Measurements from ENCODE around the gene SLC36A4. TPM values are rescaled to one million over a fixed set of nuclear protein-coding genes. Genes with fewer than 3 reads are reported as not detected.

The SLC36A4 gene
- total and polyA plus RNA-seq, 2 of the 13 experiments (the other 11 are each of a cell fraction or from before 2014, with no cell fraction given), result 7.3 to 9.5 TPM

DNA sequence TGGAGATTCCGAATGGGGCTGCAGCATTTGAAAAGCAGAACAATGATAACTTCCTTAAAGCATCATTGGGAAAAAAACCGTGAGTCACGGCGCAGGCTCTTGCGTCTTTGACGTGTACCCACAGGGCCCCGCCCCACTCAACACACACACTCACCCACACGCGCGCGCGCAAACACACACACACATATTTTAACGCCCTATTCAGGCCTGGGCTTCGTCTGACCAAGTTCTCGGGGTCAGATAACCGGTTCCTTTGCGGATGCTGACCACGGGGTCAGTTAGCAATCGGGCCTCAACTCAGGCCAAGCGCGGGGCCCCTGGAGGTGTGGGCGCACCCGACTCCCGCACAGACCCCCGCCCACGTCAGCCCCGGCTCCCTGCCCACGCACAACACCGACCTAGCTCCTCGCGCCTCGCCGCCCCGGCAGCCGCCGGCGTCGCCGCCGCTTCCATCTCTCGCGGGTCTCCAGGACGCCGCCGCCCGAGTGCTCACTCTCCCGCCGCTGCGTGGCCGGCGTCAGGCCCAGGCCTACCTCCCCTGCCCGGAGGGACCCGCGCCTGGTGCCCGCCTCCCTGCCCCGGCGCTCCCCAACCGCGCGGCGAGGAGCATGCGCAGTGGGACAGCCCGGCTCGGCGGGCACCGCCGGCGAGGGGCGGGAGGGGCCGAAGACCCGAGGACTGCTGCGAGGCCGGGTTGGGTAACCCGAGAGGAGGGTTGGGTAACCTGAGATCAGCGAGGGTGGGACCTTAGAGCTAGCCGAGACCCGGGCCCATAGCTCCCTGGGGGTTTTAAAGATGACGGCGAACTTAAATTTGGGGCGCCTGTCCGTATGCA is at the start of gene SLC36A4 (continued):
- peak; percentile 45; the same call in 1 of the 2 replicates for TF ChIP-seq ZBTB14 (CRISPR knock-in tag; IDR thresholded peaks at IDR 0.05)
- no peak for TF ChIP-seq DMTF1 (CRISPR knock-in tag; IDR thresholded peaks at IDR 0.05)
- TF ChIP-seq POLR2AphosphoS2 (IDR thresholded peaks at IDR 0.05; ENCODE audit: low read depth, low read length), result no peak
- no peak for TF ChIP-seq SNRNP70 (IDR thresholded peaks at IDR 0.05; ENCODE audit: low read depth, low read length)
- no peak for TF ChIP-seq HHEX (CRISPR knock-in tag; IDR thresholded peaks at IDR 0.05)
- TF ChIP-seq ZFP82 (CRISPR knock-in tag; IDR thresholded peaks at IDR 0.05; ENCODE audit: borderline replicate concordance), result peak; percentile 98
- TF ChIP-seq ZKSCAN5 (CRISPR knock-in tag; IDR thresholded peaks at IDR 0.05), result no peak
- TF ChIP-seq FIP1L1 (IDR thresholded peaks at IDR 0.05; ENCODE audit: borderline replicate concordance, insufficient read depth, low read depth, low read length), result no peak
- TF ChIP-seq, protein P1, sequence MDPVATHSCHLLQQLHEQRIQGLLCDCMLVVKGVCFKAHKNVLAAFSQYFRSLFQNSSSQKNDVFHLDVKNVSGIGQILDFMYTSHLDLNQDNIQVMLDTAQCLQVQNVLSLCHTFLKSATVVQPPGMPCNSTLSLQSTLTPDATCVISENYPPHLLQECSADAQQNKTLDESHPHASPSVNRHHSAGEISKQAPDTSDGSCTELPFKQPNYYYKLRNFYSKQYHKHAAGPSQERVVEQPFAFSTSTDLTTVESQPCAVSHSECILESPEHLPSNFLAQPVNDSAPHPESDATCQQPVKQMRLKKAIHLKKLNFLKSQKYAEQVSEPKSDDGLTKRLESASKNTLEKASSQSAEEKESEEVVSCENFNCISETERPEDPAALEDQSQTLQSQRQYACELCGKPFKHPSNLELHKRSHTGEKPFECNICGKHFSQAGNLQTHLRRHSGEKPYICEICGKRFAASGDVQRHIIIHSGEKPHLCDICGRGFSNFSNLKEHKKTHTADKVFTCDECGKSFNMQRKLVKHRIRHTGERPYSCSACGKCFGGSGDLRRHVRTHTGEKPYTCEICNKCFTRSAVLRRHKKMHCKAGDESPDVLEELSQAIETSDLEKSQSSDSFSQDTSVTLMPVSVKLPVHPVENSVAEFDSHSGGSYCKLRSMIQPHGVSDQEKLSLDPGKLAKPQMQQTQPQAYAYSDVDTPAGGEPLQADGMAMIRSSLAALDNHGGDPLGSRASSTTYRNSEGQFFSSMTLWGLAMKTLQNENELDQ (CRISPR knock-in tag; IDR thresholded peaks at IDR 0.05; ENCODE audit: borderline replicate concordance), result no peak; the same call in 1 of the 2 replicates
- TF ChIP-seq ZNF788 (CRISPR knock-in tag; IDR thresholded peaks at IDR 0.05; ENCODE audit: borderline replicate concordance), result peak; percentile 61; the same call in 1 of the 2 replicates
- no peak for TF ChIP-seq ZFAT (CRISPR knock-in tag; conservative IDR thresholded peaks at IDR 0.05)
- no peak for TF ChIP-seq ZNF549 (CRISPR knock-in tag; IDR thresholded peaks at IDR 0.05)
- TF ChIP-seq ZNF841 (CRISPR knock-in tag; IDR thresholded peaks at IDR 0.05; ENCODE audit: borderline replicate concordance), result peak; percentile 83; the same call in 1 of the 2 replicates
- no peak for TF ChIP-seq KDM3A (CRISPR knock-in tag; IDR thresholded peaks at IDR 0.05; ENCODE audit: low read depth)
- 0 out of 2 replicates have a peak, but pooled peaks have one; percentile 82 for TF ChIP-seq ZFYVE20 (CRISPR knock-in tag; IDR thresholded peaks at IDR 0.05; ENCODE audit: borderline replicate concordance, low read depth)
- no peak for TF ChIP-seq ZFP36 (IDR thresholded peaks at IDR 0.05; ENCODE audit: borderline replicate concordance, low read depth, low read length, partially characterized antibody)
- TF ChIP-seq MLLT10 (CRISPR knock-in tag; IDR thresholded peaks at IDR 0.05), result no peak
- peak; percentile 49; the same call in 1 of the 2 replicates for TF ChIP-seq CHD2 (IDR thresholded peaks at IDR 0.05; ENCODE audit: low read depth, low read length)
- TF ChIP-seq EHMT2 (IDR thresholded peaks at IDR 0.05; ENCODE audit: borderline replicate concordance, low read depth, low read length), result no peak
- TF ChIP-seq ZKSCAN1 (IDR thresholded peaks at IDR 0.05; ENCODE audit: low read length), result no peak
- peak; percentile 52 to 74; a peak in 3 of 4 replicates for TF ChIP-seq POLR2A (IDR thresholded peaks at IDR 0.05; ENCODE audit: insufficient read depth in 1 of 2, low read depth in 2 of 2, low read length in 2 of 2)
- TF ChIP-seq, protein P2, sequence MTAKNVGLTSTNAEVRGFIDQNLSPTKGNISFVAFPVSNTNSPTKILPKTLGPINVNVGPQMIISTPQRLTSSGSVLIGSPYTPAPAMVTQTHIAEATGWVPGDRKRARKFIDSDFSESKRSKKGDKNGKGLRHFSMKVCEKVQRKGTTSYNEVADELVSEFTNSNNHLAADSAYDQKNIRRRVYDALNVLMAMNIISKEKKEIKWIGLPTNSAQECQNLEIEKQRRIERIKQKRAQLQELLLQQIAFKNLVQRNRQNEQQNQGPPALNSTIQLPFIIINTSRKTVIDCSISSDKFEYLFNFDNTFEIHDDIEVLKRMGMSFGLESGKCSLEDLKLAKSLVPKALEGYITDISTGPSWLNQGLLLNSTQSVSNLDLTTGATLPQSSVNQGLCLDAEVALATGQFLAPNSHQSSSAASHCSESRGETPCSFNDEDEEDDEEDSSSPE (CRISPR knock-in tag; IDR thresholded peaks at IDR 0.05), result peak; percentile 90
- no peak for TF ChIP-seq CENPT (CRISPR knock-in tag; IDR thresholded peaks at IDR 0.05; ENCODE audit: low read depth)

Measured in HepG2 (cell line).